HFF-Myc (cell line): ENCODE results near the gene ADAMTS16.

Experiments
- DNase-seq: peaks from one replicate; pipeline ENCODE4 v3.0.0-alpha.2; 2011; ENCODE audit warnings: low read depth; ENCODE audit errors: extremely low read depth
- H3K4me3 ChIP-seq: replicated peaks from 2 replicates; pipeline ENCODE4 v1.5.1; 2011; ENCODE audit warnings: low read depth, mild to moderate bottlenecking, control low read depth, low read length
- TF ChIP-seq, protein P1 (sequence below): IDR thresholded peaks from 2 replicates; pipeline ENCODE4 v1.5.1; 2012; ENCODE audit warnings: mild to moderate bottlenecking, low read depth, low read length, control low read depth; ENCODE audit errors: missing control alignments

Gene ADAMTS16

DNA sequence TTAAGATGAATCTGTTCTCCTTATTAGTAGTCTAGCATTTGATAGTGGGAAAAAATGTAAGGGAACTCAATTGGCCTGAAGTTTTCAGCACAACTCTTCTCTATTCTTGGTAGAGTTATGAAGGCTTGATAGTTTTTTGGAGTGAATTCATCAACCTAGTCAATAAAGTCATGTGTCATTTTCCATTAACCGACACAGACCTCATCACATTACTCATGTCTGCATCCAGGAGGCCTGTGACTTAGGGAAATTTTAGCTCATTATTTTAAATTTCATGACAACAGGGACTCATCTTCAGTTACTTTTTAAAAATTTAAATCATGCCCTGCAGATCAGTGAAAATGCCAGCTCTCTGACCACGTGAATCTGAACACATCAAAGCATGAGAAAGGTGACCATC, 63.3 kb downstream of the ADAMTS16 start:
- H3K4me3 ChIP-seq = no peak overlapping the region
- TF ChIP-seq, protein P1, sequence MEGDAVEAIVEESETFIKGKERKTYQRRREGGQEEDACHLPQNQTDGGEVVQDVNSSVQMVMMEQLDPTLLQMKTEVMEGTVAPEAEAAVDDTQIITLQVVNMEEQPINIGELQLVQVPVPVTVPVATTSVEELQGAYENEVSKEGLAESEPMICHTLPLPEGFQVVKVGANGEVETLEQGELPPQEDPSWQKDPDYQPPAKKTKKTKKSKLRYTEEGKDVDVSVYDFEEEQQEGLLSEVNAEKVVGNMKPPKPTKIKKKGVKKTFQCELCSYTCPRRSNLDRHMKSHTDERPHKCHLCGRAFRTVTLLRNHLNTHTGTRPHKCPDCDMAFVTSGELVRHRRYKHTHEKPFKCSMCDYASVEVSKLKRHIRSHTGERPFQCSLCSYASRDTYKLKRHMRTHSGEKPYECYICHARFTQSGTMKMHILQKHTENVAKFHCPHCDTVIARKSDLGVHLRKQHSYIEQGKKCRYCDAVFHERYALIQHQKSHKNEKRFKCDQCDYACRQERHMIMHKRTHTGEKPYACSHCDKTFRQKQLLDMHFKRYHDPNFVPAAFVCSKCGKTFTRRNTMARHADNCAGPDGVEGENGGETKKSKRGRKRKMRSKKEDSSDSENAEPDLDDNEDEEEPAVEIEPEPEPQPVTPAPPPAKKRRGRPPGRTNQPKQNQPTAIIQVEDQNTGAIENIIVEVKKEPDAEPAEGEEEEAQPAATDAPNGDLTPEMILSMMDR = no peak

DNA sequence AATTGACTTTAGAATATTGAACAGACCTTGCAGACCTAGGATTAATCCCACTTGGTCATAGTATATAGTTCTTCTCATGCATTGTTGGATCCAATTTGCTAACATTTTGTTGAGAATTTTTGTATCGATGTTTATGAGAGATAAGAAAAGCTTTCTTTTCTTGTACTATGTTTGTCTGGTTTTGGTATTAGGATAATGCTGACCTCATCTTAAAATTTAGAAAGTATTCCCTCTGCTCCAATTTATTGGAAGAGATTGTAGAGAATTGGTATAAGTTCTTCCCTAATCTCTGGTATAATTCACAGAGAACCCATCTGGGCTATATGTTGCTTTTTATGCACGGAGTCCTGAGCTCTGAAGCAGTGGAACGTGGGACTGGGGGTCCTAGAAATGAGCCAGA, 67.7 kb downstream of the ADAMTS16 start:
- H3K4me3 ChIP-seq = no peak overlapping the region
- TF ChIP-seq, protein P1 = no peak
- no peak for DNase-seq

More for the DNA sequence above, 63.3 kb downstream of the ADAMTS16 start:
- DNase-seq = no peak

DNA sequence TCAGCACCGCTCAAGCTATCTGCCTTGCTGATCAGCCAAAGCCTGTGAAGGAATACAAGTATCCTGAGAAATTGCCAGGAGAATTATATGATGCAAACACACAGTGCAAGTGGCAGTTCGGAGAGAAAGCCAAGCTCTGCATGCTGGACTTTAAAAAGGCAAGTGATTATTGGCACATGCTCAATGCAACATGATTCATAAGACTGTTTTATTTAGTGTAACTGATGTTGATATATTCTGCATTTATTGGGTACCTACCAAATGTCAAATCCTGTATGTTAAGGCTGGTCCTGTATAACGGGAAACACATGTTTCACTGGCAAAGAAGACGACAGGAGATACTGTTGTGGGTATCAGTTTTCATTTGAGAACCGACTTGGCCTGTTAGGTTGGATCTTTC, 69.0 kb downstream of the ADAMTS16 start:
- peak; percentile 15 for DNase-seq
- H3K4me3 ChIP-seq = no peak overlapping the region
- TF ChIP-seq, protein P1 = no peak

DNA sequence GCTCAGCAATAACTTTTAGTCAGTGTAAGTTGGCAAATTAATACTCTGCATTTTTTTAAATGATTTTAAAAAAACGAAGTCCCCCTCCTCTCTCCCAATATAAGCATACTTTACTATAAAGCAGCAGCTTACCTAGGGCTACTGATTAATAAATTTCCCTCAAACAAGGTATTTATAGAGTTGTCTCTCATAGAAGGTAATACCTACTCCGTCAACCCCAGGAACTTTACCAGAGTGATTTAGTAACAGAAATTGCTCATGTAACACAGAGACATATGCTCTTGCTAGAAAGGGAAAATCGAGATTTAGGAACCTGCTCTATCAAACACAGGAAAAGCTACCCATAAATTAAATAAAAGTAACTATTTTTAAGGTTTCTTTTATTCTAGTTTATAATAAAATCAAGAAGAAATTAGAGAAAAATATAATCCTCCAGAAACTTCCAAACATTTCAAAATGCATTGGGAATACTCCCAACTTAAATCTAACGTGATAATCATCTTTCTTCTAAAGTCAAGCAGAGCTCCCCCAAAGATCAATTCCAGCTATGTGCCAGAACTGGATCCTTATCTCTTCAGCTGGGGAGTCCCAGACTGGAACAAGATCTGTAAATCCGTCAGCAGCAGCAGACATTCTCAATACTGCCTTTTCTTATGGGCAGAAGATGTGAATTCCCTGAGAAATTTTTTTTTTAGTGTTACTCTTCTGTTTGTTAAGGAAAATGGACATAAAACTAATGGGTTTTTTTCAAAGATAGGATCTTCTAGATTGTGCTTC, 69.6 kb downstream of the ADAMTS16 start:
- TF ChIP-seq, protein P1 = no peak
- H3K4me3 ChIP-seq = no peak overlapping the region

DNA sequence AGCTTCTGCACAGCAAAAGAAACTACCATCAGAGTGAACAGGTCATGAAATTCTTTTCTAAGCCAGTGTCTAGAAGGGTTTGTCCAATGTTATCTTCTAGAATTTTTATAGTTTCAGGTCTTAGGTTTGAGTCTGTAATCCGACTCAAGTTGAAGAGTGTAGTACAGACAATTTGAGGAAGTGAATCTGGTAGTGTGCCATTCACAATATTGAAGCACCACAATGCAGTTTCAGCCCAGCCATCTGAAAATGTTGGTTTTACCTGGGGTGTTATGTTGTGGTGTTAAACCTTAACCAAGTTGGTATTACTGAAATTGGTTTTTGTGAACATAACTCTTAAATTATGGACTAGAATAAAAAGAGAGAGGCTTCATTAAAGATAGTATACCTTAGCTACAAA, 77.2 kb downstream of the ADAMTS16 start:
- H3K4me3 ChIP-seq = no peak overlapping the region
- TF ChIP-seq, protein P1 = no peak
- no peak for DNase-seq

More for the DNA sequence above, 69.6 kb downstream of the ADAMTS16 start:
- no peak for DNase-seq

DNA sequence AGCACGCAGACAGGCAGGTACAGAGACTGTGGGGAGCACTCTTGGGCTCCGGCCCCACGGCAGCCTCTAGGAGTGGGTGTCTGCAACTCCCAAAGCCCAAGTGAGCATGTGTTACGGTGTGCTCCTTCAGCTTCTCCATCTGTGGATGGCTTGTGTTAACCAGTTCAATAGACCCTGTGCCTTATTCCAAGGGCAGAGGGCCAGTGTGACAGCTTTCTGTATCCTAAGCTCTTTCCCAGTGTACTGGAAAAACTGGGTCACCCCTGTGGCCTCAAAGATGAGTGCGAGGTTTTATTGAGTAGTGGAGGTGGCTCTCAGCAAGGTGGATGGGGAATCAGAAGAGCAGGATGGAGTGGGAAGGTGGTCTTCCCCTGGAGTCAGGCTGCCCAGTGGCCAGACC, 78.3 kb downstream of the ADAMTS16 start:
- TF ChIP-seq, protein P1 = no peak
- DNase-seq = no peak
- no peak overlapping the region for H3K4me3 ChIP-seq
